ENCODE data around the gene NUTM2D. TPM values are rescaled to one million over a fixed set of nuclear protein-coding genes. Genes with fewer than 3 reads are reported as not detected.
A peak's percentile ranks its signal among the peaks of the same experiment; 100 is the strongest.
"Not testable (repeated sequence)": the region's sequence is repeated elsewhere in the genome, so short reads cannot be mapped to it uniquely, and the experiment has no call there.

Gene NUTM2D, protein sequence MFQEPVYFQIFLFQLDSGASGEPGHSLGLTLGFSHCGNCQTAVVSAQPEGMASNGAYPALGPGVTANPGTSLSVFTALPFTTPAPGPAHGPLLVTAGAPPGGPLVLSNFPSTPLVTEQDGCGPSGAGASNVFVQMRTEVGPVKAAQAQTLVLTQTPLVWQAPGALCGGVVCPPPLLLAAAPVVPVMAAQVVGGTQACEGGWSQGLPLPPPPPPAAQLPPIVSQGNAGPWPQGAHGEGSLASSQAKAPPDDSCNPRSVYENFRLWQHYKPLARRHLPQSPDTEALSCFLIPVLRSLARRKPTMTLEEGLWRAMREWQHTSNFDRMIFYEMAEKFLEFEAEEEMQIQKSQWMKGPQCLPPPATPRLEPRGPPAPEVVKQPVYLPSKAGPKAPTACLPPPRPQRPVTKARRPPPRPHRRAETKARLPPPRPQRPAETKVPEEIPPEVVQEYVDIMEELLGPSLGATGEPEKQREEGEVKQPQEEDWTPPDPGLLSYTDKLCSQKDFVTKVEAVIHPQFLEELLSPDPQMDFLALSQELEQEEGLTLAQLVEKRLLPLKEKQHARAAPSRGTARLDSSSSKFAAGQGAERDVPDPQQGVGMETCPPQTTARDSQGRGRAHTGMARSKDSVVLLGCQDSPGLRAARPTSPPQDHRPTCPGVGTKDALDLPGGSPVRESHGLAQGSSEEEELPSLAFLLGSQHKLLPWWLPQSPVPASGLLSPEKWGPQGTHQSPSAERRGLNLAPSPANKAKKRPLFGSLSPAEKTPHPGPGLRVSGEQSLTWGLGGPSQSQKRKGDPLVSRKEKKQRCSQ
- 6.2 and 11.2 TPM in 2 replicates for total RNA-seq (2011; cell fraction: chromatin; rRNA removed; ENCODE audit: low replicate concordance)
- total RNA-seq (2011; cell fraction: nucleolus; rRNA removed), result 9.0 and 9.3 TPM in 2 replicates
- 5.9 and 7.6 TPM in 2 replicates for total RNA-seq (2011; cell fraction: nucleoplasm; rRNA removed)
- 5.1 and 5.3 TPM in 2 replicates for total RNA-seq (2014; rRNA removed)
- 3.0 and 3.5 TPM in 2 replicates for total RNA-seq (2014; rRNA removed; fragmentation: Illumina TruSeq; extraction: Trizol)
- total RNA-seq (2015; rRNA removed; fragmentation: Illumina TruSeq; extraction: Trizol), result 5.3 and 5.6 TPM in 2 replicates
- total RNA-seq (2021), result 8.6 and 9.6 TPM in 2 replicates
- 2.8 and 2.9 TPM in 2 replicates for polyA plus RNA-seq (2011; rRNA removed)
- polyA plus RNA-seq (2011; cell fraction: cytosol; rRNA removed), result 2.2 and 5.4 TPM in 2 replicates
- 3.7 and 10.4 TPM in 2 replicates for polyA plus RNA-seq (2011; cell fraction: nucleus; rRNA removed)
- 7.6 and 12.5 TPM in 2 replicates for polyA plus RNA-seq (2012)
- 6.8 and 7.6 TPM in 2 replicates for polyA plus RNA-seq (2014; fragmentation: Illumina TruSeq; extraction: Trizol)
- polyA plus RNA-seq (2014; fragmentation: Nextera tagmentation; extraction: Ambion mirVana), result under 1 TPM; 0.01 TPM
- polyA plus RNA-seq (2014; rRNA removed), result 5.4 and 6.4 TPM in 2 replicates
- polyA minus RNA-seq (2011; rRNA and poly(A)+ RNA removed), result 2.6 and 5.0 TPM in 2 replicates
- 4.6 and 5.0 TPM in 2 replicates for polyA minus RNA-seq (2011; cell fraction: cytosol; rRNA and poly(A)+ RNA removed)
- 2.0 and 3.0 TPM in 2 replicates for polyA minus RNA-seq (2011; cell fraction: nucleus; rRNA and poly(A)+ RNA removed)
- Bru-seq, nascent RNA, result percentile 36 among the genes with signal in this experiment
- BruChase-seq, experiment 1, labeled RNA remaining after a 2-hour chase, result percentile 39 among the genes with signal in this experiment
- percentile 47 among the genes with signal in this experiment for BruChase-seq, experiment 2, labeled RNA remaining after a 6-hour chase
- long read RNA-seq, experiment 1, partial matches to known transcripts, result 1 of 1 reads
- long read RNA-seq, experiment 1, other reads (novel, unspliced or antisense), result 0 of 1 reads
- long read RNA-seq, experiment 2, partial matches to known transcripts, result 1 of 4 reads
- long read RNA-seq, experiment 2, other reads (novel, unspliced or antisense), result 3 of 4 reads
- long read RNA-seq, experiment 3, partial matches to known transcripts, result 0 of 1 reads
- long read RNA-seq, experiment 3, other reads (novel, unspliced or antisense), result 1 of 1 reads

- H2AFZ ChIP-seq (ENCODE audit: low read depth, low read length); in situ Hi-C loops (cut with MboI); POLR2A ChIA-PET: not testable (repeated sequence)
Measured at GRCh38 chr10:87357444-87357843, at the start of gene NUTM2D. TSS of gene NUTM2D (plus strand) at chr10:87357744. CDS start at chr10:87358266, 522 bp downstream.

DNA sequence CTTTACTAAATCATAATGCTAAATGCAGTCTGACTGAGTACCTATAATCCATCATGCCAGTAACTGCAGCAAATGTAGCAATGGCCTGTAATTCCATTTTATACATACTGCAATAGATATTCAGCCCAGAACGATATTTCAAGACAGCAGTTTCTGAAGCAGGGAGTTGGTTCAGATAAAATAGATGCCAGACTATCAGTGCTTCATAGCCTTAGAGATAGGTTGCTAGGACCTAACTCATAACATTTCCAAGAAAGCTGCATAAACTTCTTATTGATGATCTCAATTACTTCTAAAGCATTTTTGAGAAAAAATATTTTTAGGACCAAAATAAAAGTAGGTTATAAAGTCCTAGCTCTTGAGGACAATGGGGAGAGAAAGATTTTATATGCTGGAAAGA lies 48.8 kb upstream of the NUTM2D start:
- H2AFZ ChIP-seq (ENCODE audit: low read depth, low read length); H3K9me1 ChIP-seq (ENCODE audit: control insufficient read depth, insufficient read depth, low read length); H3K27me3 ChIP-seq (ENCODE audit: control insufficient read depth in 2 of 2, insufficient read depth in 2 of 2, low read length in 2 of 2); intact Hi-C loops (cut with micrococcal nuclease); DNase-seq (ENCODE audit: extremely low read depth in 1 of 4, low spot score in 3 of 4); CTCF ChIA-PET (ENCODE audit: low intra/inter-chr PET ratio); FAIRE-seq; H3K4me3 ChIP-seq; BruUV-seq (replicated peaks); H3K36me3 ChIP-seq (ENCODE audit: control insufficient read depth, insufficient read depth, low read length); H3K27ac ChIP-seq (ENCODE audit: extremely low read depth, low read depth, low read length); H3K4me2 ChIP-seq (ENCODE audit: insufficient read depth, low read length); H3K79me2 ChIP-seq (ENCODE audit: control insufficient read depth, insufficient read depth, low read length); POLR2A ChIA-PET; H3K4me1 ChIP-seq (replicated peaks in 1 of 2; ENCODE audit: control insufficient read depth in 2 of 2, insufficient read depth in 2 of 2, low read length in 2 of 2); ATAC-seq; H4K20me1 ChIP-seq (replicated peaks; ENCODE audit: control insufficient read depth, insufficient read depth, low read length); H3K9ac ChIP-seq (ENCODE audit: insufficient read depth in 1 of 2, low read depth in 2 of 2, low read length in 2 of 2); in situ Hi-C loops (cut with MboI); H3K9me3 ChIP-seq (replicated peaks; ENCODE audit: control insufficient read depth, insufficient read depth, low read depth, low read length): not testable (repeated sequence)
- 20% methylated on average over 1 of the region's 1 CpG for WGBS (ENCODE audit: insufficient coverage, low coverage, missing lambda C conversion rate)

More at GRCh38 chr10:87357444-87357843, at the start of gene NUTM2D:
- H3K4me1 ChIP-seq (replicated peaks in 1 of 2; ENCODE audit: control insufficient read depth in 2 of 2, insufficient read depth in 2 of 2, low read length in 2 of 2); CTCF ChIA-PET (ENCODE audit: low intra/inter-chr PET ratio); BruUV-seq (replicated peaks); H3K4me3 ChIP-seq; H3K9me1 ChIP-seq (ENCODE audit: control insufficient read depth, insufficient read depth, low read length); H3K27me3 ChIP-seq (ENCODE audit: control insufficient read depth in 2 of 2, insufficient read depth in 2 of 2, low read length in 2 of 2); H3K9ac ChIP-seq (ENCODE audit: insufficient read depth in 1 of 2, low read depth in 2 of 2, low read length in 2 of 2); H3K27ac ChIP-seq (ENCODE audit: extremely low read depth, low read depth, low read length); H3K79me2 ChIP-seq (ENCODE audit: control insufficient read depth, insufficient read depth, low read length); H3K9me3 ChIP-seq (replicated peaks; ENCODE audit: control insufficient read depth, insufficient read depth, low read depth, low read length); DNase-seq (ENCODE audit: extremely low read depth in 1 of 4, low spot score in 3 of 4); intact Hi-C loops (cut with micrococcal nuclease); H3K4me2 ChIP-seq (ENCODE audit: insufficient read depth, low read length); ATAC-seq; H3K36me3 ChIP-seq (ENCODE audit: control insufficient read depth, insufficient read depth, low read length); FAIRE-seq; H4K20me1 ChIP-seq (replicated peaks; ENCODE audit: control insufficient read depth, insufficient read depth, low read length): not testable (repeated sequence)
- no CpG with 5 or more reads among the region's 3 CpGs for WGBS (ENCODE audit: insufficient coverage, low coverage, missing lambda C conversion rate)

DNA sequence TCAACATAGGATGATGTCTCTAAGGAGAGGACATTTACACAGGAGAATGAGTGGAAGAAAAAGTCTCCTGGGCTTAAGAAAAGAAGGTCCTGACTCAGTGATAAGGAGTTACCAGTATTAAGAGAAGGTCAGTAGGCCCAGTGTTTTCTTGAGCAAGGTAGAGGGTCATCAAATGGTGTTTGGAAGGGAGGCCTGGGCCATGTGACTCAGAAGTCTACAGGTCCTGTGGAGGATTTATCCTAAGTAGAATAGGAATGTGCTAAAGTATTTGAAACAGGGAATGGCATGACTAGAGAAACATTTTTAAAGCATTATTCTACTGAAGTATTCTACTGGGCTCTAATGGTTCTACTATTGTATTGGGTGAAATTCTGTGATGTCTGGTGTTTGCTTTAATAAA lies 47.9 kb upstream of the NUTM2D start:
- H4K20me1 ChIP-seq (replicated peaks; ENCODE audit: control insufficient read depth, insufficient read depth, low read length); H3K36me3 ChIP-seq (ENCODE audit: control insufficient read depth, insufficient read depth, low read length); H3K4me1 ChIP-seq (replicated peaks in 1 of 2; ENCODE audit: control insufficient read depth in 2 of 2, insufficient read depth in 2 of 2, low read length in 2 of 2); H3K27ac ChIP-seq (ENCODE audit: extremely low read depth, low read depth, low read length); H3K4me2 ChIP-seq (ENCODE audit: insufficient read depth, low read length); H3K9ac ChIP-seq (ENCODE audit: insufficient read depth in 1 of 2, low read depth in 2 of 2, low read length in 2 of 2); FAIRE-seq; H3K79me2 ChIP-seq (ENCODE audit: control insufficient read depth, insufficient read depth, low read length); POLR2A ChIA-PET; H3K27me3 ChIP-seq (ENCODE audit: control insufficient read depth in 2 of 2, insufficient read depth in 2 of 2, low read length in 2 of 2); intact Hi-C loops (cut with micrococcal nuclease); H2AFZ ChIP-seq (ENCODE audit: low read depth, low read length); H3K4me3 ChIP-seq; BruUV-seq (replicated peaks); DNase-seq (ENCODE audit: extremely low read depth in 1 of 4, low spot score in 3 of 4); in situ Hi-C loops (cut with MboI); CTCF ChIA-PET (ENCODE audit: low intra/inter-chr PET ratio); H3K9me3 ChIP-seq (replicated peaks; ENCODE audit: control insufficient read depth, insufficient read depth, low read depth, low read length); H3K9me1 ChIP-seq (ENCODE audit: control insufficient read depth, insufficient read depth, low read length): not testable (repeated sequence)
- ATAC-seq, result peak; percentile 57
